ENCODE data around the gene UCP1.
A peak's percentile ranks its signal among the peaks of the same experiment; 100 is the strongest.

Gene UCP1

GRCh38 chr4:140569307-140569638, 512 bp upstream of the UCP1 start:
- no peak for TF ChIP-seq EZH2 (IDR thresholded peaks at IDR 0.05)
- no peak for TF ChIP-seq FOXP2 (optimal IDR thresholded peaks at IDR 0.05; ENCODE audit: control extremely low read depth, extremely low read length, insufficient read depth)
- TF ChIP-seq POLR2AphosphoS5 (IDR thresholded peaks at IDR 0.05; ENCODE audit: borderline replicate concordance, low read depth, low read length), result no peak
- no peak overlapping the region for H3K27ac ChIP-seq
- H3K9me3 ChIP-seq (ENCODE audit: low read depth, low read length), result no peaks in the 10 kb centered on the region
- no peak overlapping the region for H3K9ac ChIP-seq (ENCODE audit: insufficient read length)
- H3K36me3 ChIP-seq (ENCODE audit: insufficient read depth, low read length), result no peaks in the 10 kb centered on the region
- H3K4me3 ChIP-seq, result no peak overlapping the region
- DNase-seq (ENCODE audit: low read depth, low spot score), result no peak

GRCh38 chr4:140559696-140560095, 9.1 kb downstream of the UCP1 start:
- no peak for DNase-seq (ENCODE audit: low read depth, low spot score)
- Histone ChIP-seq H3K27ac (no peak overlapping the region), H3K9me3 (ENCODE audit: low read depth, low read length) (no peaks in the 10 kb centered on the region), H3K36me3 (ENCODE audit: insufficient read depth, low read length) (no peaks in the 10 kb centered on the region), H3K4me3 (no peak overlapping the region), H3K9ac (ENCODE audit: insufficient read length) (no peak overlapping the region)
- TF ChIP-seq EZH2 (IDR thresholded peaks at IDR 0.05), result no peak
- TF ChIP-seq FOXP2 (optimal IDR thresholded peaks at IDR 0.05; ENCODE audit: control extremely low read depth, extremely low read length, insufficient read depth), result no peak
- TF ChIP-seq POLR2AphosphoS5 (IDR thresholded peaks at IDR 0.05; ENCODE audit: borderline replicate concordance, low read depth, low read length), result no peak

- no peaks in the 10 kb centered on the region for H3K9me3 ChIP-seq (ENCODE audit: low read depth, low read length)
- H3K9ac ChIP-seq (ENCODE audit: insufficient read length), result no peak overlapping the region
- TF ChIP-seq POLR2AphosphoS5 (IDR thresholded peaks at IDR 0.05; ENCODE audit: borderline replicate concordance, low read depth, low read length), result no peak
- TF ChIP-seq EZH2 (IDR thresholded peaks at IDR 0.05), result no peak
- TF ChIP-seq FOXP2 (optimal IDR thresholded peaks at IDR 0.05; ENCODE audit: control extremely low read depth, extremely low read length, insufficient read depth), result no peak
- H3K4me3 ChIP-seq, result no peak overlapping the region
- no peak for DNase-seq (ENCODE audit: low read depth, low spot score)
- H3K27ac ChIP-seq, result no peak overlapping the region
- H3K36me3 ChIP-seq (ENCODE audit: insufficient read depth, low read length), result no peaks in the 10 kb centered on the region
These were observed 10.8 kb downstream of the UCP1 start for GRCh38 chr4:140557831-140558435.

- no peaks in the 10 kb centered on the region for H3K9me3 ChIP-seq (ENCODE audit: low read depth, low read length)
- no peak overlapping the region for H3K9ac ChIP-seq (ENCODE audit: insufficient read length)
- TF ChIP-seq FOXP2 (optimal IDR thresholded peaks at IDR 0.05; ENCODE audit: control extremely low read depth, extremely low read length, insufficient read depth) (no peak), POLR2AphosphoS5 (IDR thresholded peaks at IDR 0.05; ENCODE audit: borderline replicate concordance, low read depth, low read length) (no peak), EZH2 (IDR thresholded peaks at IDR 0.05) (no peak)
- no peak overlapping the region for H3K4me3 ChIP-seq
- no peak overlapping the region for H3K27ac ChIP-seq
- H3K36me3 ChIP-seq (ENCODE audit: insufficient read depth, low read length), result no peaks in the 10 kb centered on the region
- DNase-seq (ENCODE audit: low read depth, low spot score), result no peak
These were observed 12.2 kb downstream of the UCP1 start for GRCh38 chr4:140556372-140557085.

GRCh38 chr4:140533951-140534480, 34.7 kb downstream of the UCP1 start:
- peaks cover 41% of the 10 kb centered on the region for H3K36me3 ChIP-seq (ENCODE audit: insufficient read depth, low read length)
- no peak for DNase-seq (ENCODE audit: low read depth, low spot score)
- H3K9ac ChIP-seq (ENCODE audit: insufficient read length), result no peak overlapping the region
- no peak overlapping the region for H3K4me3 ChIP-seq
- no peaks in the 10 kb centered on the region for H3K9me3 ChIP-seq (ENCODE audit: low read depth, low read length)
- no peak overlapping the region for H3K27ac ChIP-seq
- TF ChIP-seq POLR2AphosphoS5 (IDR thresholded peaks at IDR 0.05; ENCODE audit: borderline replicate concordance, low read depth, low read length) (no peak), EZH2 (IDR thresholded peaks at IDR 0.05) (no peak), FOXP2 (optimal IDR thresholded peaks at IDR 0.05; ENCODE audit: control extremely low read depth, extremely low read length, insufficient read depth) (no peak)

- Histone ChIP-seq H3K4me3 (no peak overlapping the region), H3K36me3 (ENCODE audit: insufficient read depth, low read length) (peaks cover 51% of the 10 kb centered on the region), H3K9ac (ENCODE audit: insufficient read length) (no peak overlapping the region), H3K27ac (no peak overlapping the region), H3K9me3 (ENCODE audit: low read depth, low read length) (no peaks in the 10 kb centered on the region)
- DNase-seq (ENCODE audit: low read depth, low spot score), result no peak
- TF ChIP-seq EZH2 (IDR thresholded peaks at IDR 0.05) (no peak), POLR2AphosphoS5 (IDR thresholded peaks at IDR 0.05; ENCODE audit: borderline replicate concordance, low read depth, low read length) (no peak), FOXP2 (optimal IDR thresholded peaks at IDR 0.05; ENCODE audit: control extremely low read depth, extremely low read length, insufficient read depth) (no peak)
These were observed 39.3 kb downstream of the UCP1 start for GRCh38 chr4:140529434-140529833.

- Histone ChIP-seq H3K9ac (ENCODE audit: insufficient read length) (peak within 1 kb of the TSS; percentile 90), H3K36me3 (ENCODE audit: insufficient read depth, low read length) (peaks cover 25% of the 10 kb centered on the region), H3K4me3 (peak within 1 kb of the TSS; percentile 87), H3K27ac (peak within 1 kb of the TSS; percentile 58; the same call in 1 of the 2 replicates), H3K9me3 (ENCODE audit: low read depth, low read length) (no peaks in the 10 kb centered on the region)
- DNase-seq (ENCODE audit: low read depth, low spot score), result peak; percentile 87
- TF ChIP-seq POLR2AphosphoS5 (IDR thresholded peaks at IDR 0.05; ENCODE audit: borderline replicate concordance, low read depth, low read length) (peak; percentile 90), FOXP2 (optimal IDR thresholded peaks at IDR 0.05; ENCODE audit: control extremely low read depth, extremely low read length, insufficient read depth) (peak; percentile 39), EZH2 (IDR thresholded peaks at IDR 0.05) (no peak)
These were observed 44.7 kb downstream of the UCP1 start, which contains the start of gene ELMOD2 for GRCh38 chr4:140523857-140524742. TSS of gene ELMOD2 (plus strand) at chr4:140524168. CDS start at chr4:140525429, 1,261 bp downstream.
